Endothelial cell of umbilical vein (primary cell): ENCODE data around the gene MUTYH. TPM values are rescaled to one million over a fixed set of nuclear protein-coding genes. Genes with fewer than 3 reads are reported as not detected.

Experiments used
- BruUV-seq: library from RNA; stranded (reverse); fragments of 400-500 nt; replicated peaks from 2 replicates; lab custom pipeline; 2021; lab: Mats Ljungman, UMichigan
- CTCF ChIA-PET: fragments of 300-600, 350-600 bp; sonication (Branson Sonifier 250); formaldehyde crosslinking; loops from one replicate; lab custom pipeline; 2021; ENCODE audit warnings: antibody characterized with exemption, inconsistent platforms; lab: Charles Lee
- POLR2A ChIA-PET: fragments of 300-600, 350-600 bp; sonication (Branson Sonifier 250); formaldehyde crosslinking; loops from one replicate; lab custom pipeline; 2021; ENCODE audit warnings: antibody characterized with exemption, inconsistent platforms; lab: Charles Lee
- DNase-seq: peaks from one replicate; pipeline ENCODE4 v3.0.0-alpha.2; 2011; ENCODE audit warnings: low read depth, low spot score
- FAIRE-seq: peaks from 2 replicates; lab custom pipeline; 2011; peaks lifted over from hg19 to GRCh38; lab: Jason Lieb, UNC
- H2AFZ ChIP-seq: 2 replicates; pipeline ENCODE4 v1.6.0; 2012; ENCODE audit warnings: low read depth, low read length, control low read depth, inconsistent platforms
- H3K27ac ChIP-seq: 2 replicates; pipeline ENCODE4 v1.5.1; 2011; ENCODE audit warnings: low read depth, mild to moderate bottlenecking, control low read depth, low read length, moderate library complexity; ENCODE audit not compliant: insufficient read depth
- H3K27me3 ChIP-seq, 2 experiments: 2 replicates each; pipeline versions ENCODE4 v1.6.0 to v1.6.1; 2011; ENCODE audit warnings: low read length in 2 of 2, mixed read lengths in 1 of 2; ENCODE audit not compliant: control insufficient read depth in 2 of 2, insufficient read depth in 2 of 2
- H3K36me3 ChIP-seq, 2 experiments: 2 replicates in 1 of 2; 3 replicates in 1 of 2; pipeline ENCODE4 v1.5.1; 2011; ENCODE audit warnings: low read length in 2 of 2, mild to moderate bottlenecking in 1 of 2, moderate library complexity in 1 of 2; ENCODE audit not compliant: control insufficient read depth in 2 of 2, insufficient read depth in 2 of 2; ENCODE audit errors: extremely low read depth in 1 of 2
- H3K4me1 ChIP-seq: 3 replicates; pipeline ENCODE4 v1.5.1; 2011; ENCODE audit warnings: mild to moderate bottlenecking, low read length; ENCODE audit not compliant: control insufficient read depth, insufficient read depth; ENCODE audit errors: extremely low read depth
- H3K4me2 ChIP-seq: 2 replicates; pipeline ENCODE4 v1.6.1; 2011; ENCODE audit warnings: low read length, control low read depth, mixed read lengths; ENCODE audit not compliant: insufficient read depth
- H3K4me3 ChIP-seq, 3 experiments: fragments of 200-600 bp in 1 of 3; sonication (generic), shearing (Covaris generic) in 1 of 3; replicated peaks in 1 of 3; 2 replicates each; pipeline ENCODE4 v1.5.1; 2011 to 2016; ENCODE audit warnings: control low read depth in 3 of 3, low read length in 3 of 3, mild to moderate bottlenecking in 2 of 3, inconsistent platforms in 1 of 3, low read depth in 1 of 3, moderate library complexity in 1 of 3; ENCODE audit not compliant: insufficient read depth in 1 of 3
- H3K79me2 ChIP-seq: 2 replicates; pipeline ENCODE4 v1.6.0; 2012; ENCODE audit warnings: low read length, inconsistent platforms; ENCODE audit not compliant: control insufficient read depth, insufficient read depth
- H3K9ac ChIP-seq: replicated peaks from 2 replicates; pipeline ENCODE3; 2011; ENCODE audit warnings: low read length, control low read depth; ENCODE audit not compliant: insufficient read depth; ENCODE audit errors: extremely low read depth
- H3K9me1 ChIP-seq: replicated peaks from 3 replicates; pipeline ENCODE4 v1.6.0; 2011; ENCODE audit warnings: mild to moderate bottlenecking, low read length; ENCODE audit not compliant: control insufficient read depth, insufficient read depth; ENCODE audit errors: extremely low read depth
- H3K9me3 ChIP-seq: replicated peaks from 2 replicates; pipeline ENCODE4 v1.5.1; 2012; ENCODE audit warnings: low read length, inconsistent platforms; ENCODE audit not compliant: control insufficient read depth, insufficient read depth
- H4K20me1 ChIP-seq: replicated peaks from 2 replicates; pipeline ENCODE3; 2011; ENCODE audit warnings: mild to moderate bottlenecking, low read length; ENCODE audit not compliant: control insufficient read depth, insufficient read depth; ENCODE audit errors: extremely low read depth
- EZH2 ChIP-seq: IDR thresholded peaks from 2 replicates; pipeline ENCODE4 v1.6.1; 2012; ENCODE audit warnings: borderline replicate concordance, low read depth, mild to moderate bottlenecking, moderate library complexity, low read length, inconsistent platforms; ENCODE audit not compliant: severe bottlenecking
- FOS ChIP-seq: IDR thresholded peaks from 2 replicates; pipeline ENCODE4 v1.6.1; 2011; ENCODE audit warnings: mild to moderate bottlenecking, low read length, moderate library complexity, borderline replicate concordance; ENCODE audit not compliant: insufficient read depth
- GATA2 ChIP-seq: IDR thresholded peaks from 2 replicates; pipeline ENCODE4 v1.7.0; 2011; ENCODE audit warnings: low read depth, mild to moderate bottlenecking, moderate library complexity, mixed read lengths, low read length; ENCODE audit not compliant: insufficient read length, insufficient read depth
- JUN ChIP-seq: IDR thresholded peaks from 2 replicates; pipeline ENCODE4 v1.6.1; 2011; ENCODE audit warnings: borderline replicate concordance, low read depth; ENCODE audit not compliant: insufficient read length, insufficient read depth
- MYC ChIP-seq: IDR thresholded peaks from one replicate; pipeline ENCODE4 v1.6.1; 2011; ENCODE audit warnings: mild to moderate bottlenecking, low read depth, low read length
- POLR2A ChIP-seq: IDR thresholded peaks from 2 replicates; pipeline ENCODE4 v1.6.1; 2012; ENCODE audit warnings: low read depth, mild to moderate bottlenecking, control low read depth, low read length
- POLR2AphosphoS5 ChIP-seq: IDR thresholded peaks from 2 replicates; pipeline ENCODE4 v1.6.1; 2012; ENCODE audit warnings: low read depth, mild to moderate bottlenecking, control low read depth, low read length, moderate library complexity; ENCODE audit not compliant: insufficient read depth
- dilution Hi-C: fragments of 300-500 bp; cut with MboI; formaldehyde crosslinking; loops from one replicate; pipeline ENCODE4 v1.15.0; 2019; ENCODE audit warnings: low sequenced_read_pairs; ENCODE audit not compliant: extremely low pct_ligation_motif_present
- intact Hi-C: fragments of 100-400 bp; cut with micrococcal nuclease; formaldehyde crosslinking; loops from one replicate; pipeline ENCODE4 v1.10.0; 2022
- polyA plus RNA-seq, 4 experiments: library from polyadenylated mRNA; depleted of rRNA in 3 of 4; stranded (reverse) in 3 of 4; unstranded in 1 of 4; fragments of >200 nt; gene quantifications; 2 replicates each; pipeline versions ENCODE4 v1.2.1 to v1.2.3, GENCODE V29; 2011 to 2012; ENCODE audit warnings: missing spikeins in 1 of 4
- total RNA-seq: library from RNA; stranded (reverse); gene quantifications from 2 replicates; pipeline ENCODE4 v1.2.3, GENCODE V29; 2021
- TF ChIP-seq, protein P1 (sequence below), 2 donors: IDR thresholded peaks; 1 replicate in 1 of 2; 2 replicates in 1 of 2; pipeline ENCODE4 v1.5.1; 2011; ENCODE audit warnings: low read length in 2 of 2, mild to moderate bottlenecking in 2 of 2, moderate library complexity in 2 of 2, control low read depth in 1 of 2, inconsistent platforms in 1 of 2, low read depth in 1 of 2; ENCODE audit not compliant: insufficient read depth in 1 of 2; ENCODE audit errors: extremely low read depth in 1 of 2
- TF ChIP-seq, protein P2 (sequence below): IDR thresholded peaks from 2 replicates; pipeline ENCODE4 v1.6.1; 2011; ENCODE audit not compliant: insufficient read depth, insufficient read length

Gene MUTYH
- total and polyA plus RNA-seq, 2 donors (not counting 3 experiments of a cell fraction or from before 2014, with no cell fraction given) = 12.3 to 16.6 TPM

DNA sequence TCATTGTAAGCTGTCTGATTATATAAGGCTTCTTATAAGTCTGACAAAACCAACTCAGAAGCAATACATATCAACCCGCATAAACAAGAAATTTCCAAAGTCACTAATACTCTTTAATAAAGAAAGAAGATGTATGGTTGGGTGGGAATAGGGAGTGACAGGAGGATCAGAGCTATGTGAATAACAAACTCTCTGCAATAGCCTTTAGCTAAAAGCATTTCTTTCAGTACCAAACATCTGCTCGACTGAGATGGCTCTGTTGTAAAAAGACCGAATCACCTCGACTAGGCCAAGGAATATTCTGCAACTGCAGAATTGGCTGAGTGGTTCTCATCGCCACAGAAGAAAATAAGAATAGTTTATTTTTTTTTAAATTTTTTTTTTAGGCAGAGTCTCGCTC is 39.3 kb upstream of the MUTYH start:
- ChIA-PET POLR2A (no interaction called here), CTCF (interaction anchor here (0.6 to 1.2 kb wide), 2 partner anchors 14 to 442 kb away, joined by 3 read pairs; no protein-coding TSS in a partner anchor)
- DNase-seq (no peak), FAIRE-seq (no peak)
- Histone ChIP-seq H3K4me2 (no peak overlapping the region), H3K4me3 (no peak overlapping the region), H4K20me1 (no peaks in the 10 kb centered on the region), H3K9ac (no peak overlapping the region), H2AFZ (no peak overlapping the region), H3K36me3 (no peaks in the 10 kb centered on the region), H3K27ac (no peak overlapping the region), H3K79me2 (no peaks in the 10 kb centered on the region), H3K9me3 (no peaks in the 10 kb centered on the region), H3K4me1 (no peaks in the 10 kb centered on the region), H3K27me3 (no peaks in the 10 kb centered on the region), H3K9me1 (no peaks in the 10 kb centered on the region)
- no peak for TF ChIP-seq POLR2A
- TF ChIP-seq MYC = no peak
- TF ChIP-seq, protein P1, sequence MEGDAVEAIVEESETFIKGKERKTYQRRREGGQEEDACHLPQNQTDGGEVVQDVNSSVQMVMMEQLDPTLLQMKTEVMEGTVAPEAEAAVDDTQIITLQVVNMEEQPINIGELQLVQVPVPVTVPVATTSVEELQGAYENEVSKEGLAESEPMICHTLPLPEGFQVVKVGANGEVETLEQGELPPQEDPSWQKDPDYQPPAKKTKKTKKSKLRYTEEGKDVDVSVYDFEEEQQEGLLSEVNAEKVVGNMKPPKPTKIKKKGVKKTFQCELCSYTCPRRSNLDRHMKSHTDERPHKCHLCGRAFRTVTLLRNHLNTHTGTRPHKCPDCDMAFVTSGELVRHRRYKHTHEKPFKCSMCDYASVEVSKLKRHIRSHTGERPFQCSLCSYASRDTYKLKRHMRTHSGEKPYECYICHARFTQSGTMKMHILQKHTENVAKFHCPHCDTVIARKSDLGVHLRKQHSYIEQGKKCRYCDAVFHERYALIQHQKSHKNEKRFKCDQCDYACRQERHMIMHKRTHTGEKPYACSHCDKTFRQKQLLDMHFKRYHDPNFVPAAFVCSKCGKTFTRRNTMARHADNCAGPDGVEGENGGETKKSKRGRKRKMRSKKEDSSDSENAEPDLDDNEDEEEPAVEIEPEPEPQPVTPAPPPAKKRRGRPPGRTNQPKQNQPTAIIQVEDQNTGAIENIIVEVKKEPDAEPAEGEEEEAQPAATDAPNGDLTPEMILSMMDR (IDR thresholded peaks at IDR 0.05; ENCODE audit: extremely low read depth in 1 of 2, insufficient read depth in 1 of 2, low read depth in 1 of 2, low read length in 2 of 2) = no peak
- no peak for TF ChIP-seq JUN
- no peak for TF ChIP-seq GATA2
- TF ChIP-seq, protein P2, sequence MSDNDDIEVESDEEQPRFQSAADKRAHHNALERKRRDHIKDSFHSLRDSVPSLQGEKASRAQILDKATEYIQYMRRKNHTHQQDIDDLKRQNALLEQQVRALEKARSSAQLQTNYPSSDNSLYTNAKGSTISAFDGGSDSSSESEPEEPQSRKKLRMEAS = no peak
- TF ChIP-seq POLR2AphosphoS5 = no peak
- TF ChIP-seq EZH2 = no peak
- no peak for TF ChIP-seq FOS
- no TSS peak for BruUV-seq
- intact Hi-C loops = no loop called here
- dilution Hi-C loops = no loop called here
